ENCODE data around the gene FUZ.

FUZ gene

DNA sequence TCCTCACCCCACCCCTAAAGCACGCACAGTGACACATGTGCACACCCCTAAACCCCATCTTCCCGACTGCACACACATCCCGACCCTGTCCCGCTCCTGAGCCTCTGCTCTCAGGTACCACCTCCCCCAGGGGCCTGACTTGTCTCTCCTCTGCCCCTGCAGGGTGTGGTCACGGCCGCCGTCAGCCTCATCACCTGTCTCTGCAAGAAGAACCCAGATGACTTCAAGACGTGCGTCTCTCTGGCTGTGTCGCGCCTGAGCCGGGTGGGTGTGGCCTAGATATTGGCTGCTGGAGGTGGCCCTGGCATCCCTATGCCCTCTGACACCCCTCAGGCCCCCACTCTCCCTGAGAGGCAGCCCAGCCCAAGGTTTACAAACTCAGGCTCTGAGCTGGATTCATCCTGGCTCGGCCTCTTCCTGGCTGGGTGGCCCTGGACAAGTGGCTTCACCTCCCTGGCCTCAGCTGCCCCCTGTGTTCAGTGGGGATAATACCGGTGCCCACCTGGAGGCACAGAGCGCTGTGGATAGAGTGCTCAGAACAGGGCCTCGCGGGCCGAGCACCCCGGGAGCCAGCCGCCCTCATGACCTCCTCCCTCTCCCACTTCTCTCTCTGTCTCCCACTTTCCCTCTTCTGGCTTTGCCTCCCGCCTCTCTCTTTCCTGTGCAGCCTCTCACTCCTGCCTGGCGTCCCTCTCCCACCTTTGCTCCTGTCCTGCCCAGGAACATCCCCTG is 20.1 kb downstream of the FUZ start:
- no peak for TF ChIP-seq EZH2phosphoT487 (IDR thresholded peaks at IDR 0.05; ENCODE audit: borderline replicate concordance, low read length)
- TF ChIP-seq, protein P1, sequence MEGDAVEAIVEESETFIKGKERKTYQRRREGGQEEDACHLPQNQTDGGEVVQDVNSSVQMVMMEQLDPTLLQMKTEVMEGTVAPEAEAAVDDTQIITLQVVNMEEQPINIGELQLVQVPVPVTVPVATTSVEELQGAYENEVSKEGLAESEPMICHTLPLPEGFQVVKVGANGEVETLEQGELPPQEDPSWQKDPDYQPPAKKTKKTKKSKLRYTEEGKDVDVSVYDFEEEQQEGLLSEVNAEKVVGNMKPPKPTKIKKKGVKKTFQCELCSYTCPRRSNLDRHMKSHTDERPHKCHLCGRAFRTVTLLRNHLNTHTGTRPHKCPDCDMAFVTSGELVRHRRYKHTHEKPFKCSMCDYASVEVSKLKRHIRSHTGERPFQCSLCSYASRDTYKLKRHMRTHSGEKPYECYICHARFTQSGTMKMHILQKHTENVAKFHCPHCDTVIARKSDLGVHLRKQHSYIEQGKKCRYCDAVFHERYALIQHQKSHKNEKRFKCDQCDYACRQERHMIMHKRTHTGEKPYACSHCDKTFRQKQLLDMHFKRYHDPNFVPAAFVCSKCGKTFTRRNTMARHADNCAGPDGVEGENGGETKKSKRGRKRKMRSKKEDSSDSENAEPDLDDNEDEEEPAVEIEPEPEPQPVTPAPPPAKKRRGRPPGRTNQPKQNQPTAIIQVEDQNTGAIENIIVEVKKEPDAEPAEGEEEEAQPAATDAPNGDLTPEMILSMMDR (IDR thresholded peaks at IDR 0.05; ENCODE audit: low read depth, low read length, poor library complexity, severe bottlenecking), result no peak
- no peak overlapping the region for H3K4me2 ChIP-seq (ENCODE audit: low read length)
- no peak overlapping the region for H3K27ac ChIP-seq (ENCODE audit: low read depth, low read length)
- no peaks in the 10 kb centered on the region for H3K79me2 ChIP-seq (ENCODE audit: control insufficient read depth, low read length)
- H4K20me1 ChIP-seq (ENCODE audit: control insufficient read depth, insufficient read depth, low read depth, low read length), result no peaks in the 10 kb centered on the region
- no peaks in the 10 kb centered on the region for H3F3A ChIP-seq (ENCODE audit: control insufficient read depth, insufficient read depth)
- no peaks in the 10 kb centered on the region for H3K9me3 ChIP-seq (ENCODE audit: control insufficient read depth, insufficient read depth, low read length)
- no peaks in the 10 kb centered on the region for H3K27me3 ChIP-seq (ENCODE audit: control insufficient read depth, low read length)
- H3K9me2 ChIP-seq (replicated peaks; ENCODE audit: control insufficient read depth, low read length), result no peaks in the 10 kb centered on the region
- peaks cover 48% of the 10 kb centered on the region for H3K36me3 ChIP-seq (ENCODE audit: control insufficient read depth, low read length)
- H3K4me3 ChIP-seq (ENCODE audit: low read length), result no peak overlapping the region
- H3K4me1 ChIP-seq (ENCODE audit: control insufficient read depth, low read length), result no peaks in the 10 kb centered on the region

DNA sequence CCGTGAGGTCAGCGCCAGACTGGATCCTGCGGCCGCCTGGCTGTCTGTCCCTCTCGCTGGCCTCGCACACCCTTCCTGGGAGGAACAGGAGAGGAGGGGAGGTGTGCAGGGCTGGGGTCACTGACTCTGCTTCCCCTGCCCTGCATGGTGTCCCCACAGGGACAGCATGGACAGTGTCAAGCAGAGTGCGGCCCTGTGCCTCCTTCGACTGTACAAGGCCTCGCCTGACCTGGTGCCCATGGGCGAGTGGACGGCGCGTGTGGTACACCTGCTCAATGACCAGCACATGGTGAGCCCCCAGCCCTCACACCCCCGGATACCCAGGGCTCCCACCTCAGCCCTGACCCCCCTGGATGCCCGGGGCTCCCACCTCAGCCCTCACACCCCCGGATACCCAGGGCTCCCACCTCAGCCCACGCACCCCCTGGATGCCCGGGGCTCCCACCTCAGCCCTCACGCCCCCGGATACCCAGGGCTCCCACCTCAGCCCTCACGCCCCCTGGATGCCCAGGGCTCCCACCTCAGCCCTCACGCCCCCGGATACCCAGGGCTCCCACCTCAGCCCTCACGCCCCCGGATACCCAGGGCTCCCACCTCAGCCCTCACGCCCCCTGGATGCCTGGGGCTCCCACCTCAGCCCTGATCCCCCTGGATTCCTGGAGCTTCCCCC is 21.2 kb downstream of the FUZ start:
- Histone ChIP-seq H3K27me3 (ENCODE audit: control insufficient read depth, low read length) (no peaks in the 10 kb centered on the region), H3K9me2 (replicated peaks; ENCODE audit: control insufficient read depth, low read length) (no peaks in the 10 kb centered on the region), H3K27ac (ENCODE audit: low read depth, low read length) (no peak overlapping the region), H3K4me1 (ENCODE audit: control insufficient read depth, low read length) (no peaks in the 10 kb centered on the region), H3K36me3 (ENCODE audit: control insufficient read depth, low read length) (peaks cover 50% of the 10 kb centered on the region), H3F3A (ENCODE audit: control insufficient read depth, insufficient read depth) (no peaks in the 10 kb centered on the region), H3K4me3 (ENCODE audit: low read length) (no peak overlapping the region), H3K4me2 (ENCODE audit: low read length) (no peak overlapping the region), H3K9me3 (ENCODE audit: control insufficient read depth, insufficient read depth, low read length) (no peaks in the 10 kb centered on the region), H4K20me1 (ENCODE audit: control insufficient read depth, insufficient read depth, low read depth, low read length) (no peaks in the 10 kb centered on the region), H3K79me2 (ENCODE audit: control insufficient read depth, low read length) (no peaks in the 10 kb centered on the region)
- TF ChIP-seq, protein P1 (IDR thresholded peaks at IDR 0.05; ENCODE audit: low read depth, low read length, poor library complexity, severe bottlenecking), result no peak
- TF ChIP-seq EZH2phosphoT487 (IDR thresholded peaks at IDR 0.05; ENCODE audit: borderline replicate concordance, low read length), result no peak

DNA sequence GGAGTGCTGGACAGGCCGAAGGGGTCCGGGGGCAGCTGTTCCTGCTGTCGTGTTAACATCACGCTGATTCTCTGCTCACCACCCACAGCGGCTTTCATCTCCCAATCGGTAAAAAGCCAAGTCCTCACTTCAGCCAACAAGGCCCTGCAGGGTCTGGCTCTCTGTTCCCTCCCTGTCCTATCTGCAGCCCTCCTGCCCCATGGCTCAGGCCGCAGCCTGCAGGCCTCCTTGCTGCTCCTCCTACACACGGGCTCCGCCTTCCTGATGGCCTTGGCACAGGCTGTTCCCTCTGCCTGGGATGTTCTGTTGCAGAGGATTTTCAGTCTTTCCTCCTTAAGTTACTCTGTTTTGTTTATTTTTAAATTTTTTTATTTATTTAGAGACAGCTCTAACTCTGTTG is 22.2 kb downstream of the FUZ start:
- Histone ChIP-seq H3K9me3 (ENCODE audit: control insufficient read depth, insufficient read depth, low read length) (no peaks in the 10 kb centered on the region), H3K27me3 (ENCODE audit: control insufficient read depth, low read length) (no peaks in the 10 kb centered on the region), H3K27ac (ENCODE audit: low read depth, low read length) (no peak overlapping the region), H3K4me1 (ENCODE audit: control insufficient read depth, low read length) (no peaks in the 10 kb centered on the region), H4K20me1 (ENCODE audit: control insufficient read depth, insufficient read depth, low read depth, low read length) (no peaks in the 10 kb centered on the region), H3K79me2 (ENCODE audit: control insufficient read depth, low read length) (no peaks in the 10 kb centered on the region), H3K9me2 (replicated peaks; ENCODE audit: control insufficient read depth, low read length) (no peaks in the 10 kb centered on the region), H3K36me3 (ENCODE audit: control insufficient read depth, low read length) (peaks cover 40% of the 10 kb centered on the region), H3K4me2 (ENCODE audit: low read length) (no peak overlapping the region), H3F3A (ENCODE audit: control insufficient read depth, insufficient read depth) (no peaks in the 10 kb centered on the region), H3K4me3 (ENCODE audit: low read length) (no peak overlapping the region)
- TF ChIP-seq, protein P1 (IDR thresholded peaks at IDR 0.05; ENCODE audit: low read depth, low read length, poor library complexity, severe bottlenecking), result no peak
- TF ChIP-seq EZH2phosphoT487 (IDR thresholded peaks at IDR 0.05; ENCODE audit: borderline replicate concordance, low read length), result no peak

Data from DOHH2 (cell line).